ENCODE measurements around the gene NSMCE1.
"Not testable (repeated sequence)": the region's sequence is repeated elsewhere in the genome, so short reads cannot be mapped to it uniquely, and the experiment has no call there.

Gene NSMCE1

GRCh38 chr16:27269300-27270150 is 953 bp upstream of the NSMCE1 start:
- no peak for DNase-seq

DNA sequence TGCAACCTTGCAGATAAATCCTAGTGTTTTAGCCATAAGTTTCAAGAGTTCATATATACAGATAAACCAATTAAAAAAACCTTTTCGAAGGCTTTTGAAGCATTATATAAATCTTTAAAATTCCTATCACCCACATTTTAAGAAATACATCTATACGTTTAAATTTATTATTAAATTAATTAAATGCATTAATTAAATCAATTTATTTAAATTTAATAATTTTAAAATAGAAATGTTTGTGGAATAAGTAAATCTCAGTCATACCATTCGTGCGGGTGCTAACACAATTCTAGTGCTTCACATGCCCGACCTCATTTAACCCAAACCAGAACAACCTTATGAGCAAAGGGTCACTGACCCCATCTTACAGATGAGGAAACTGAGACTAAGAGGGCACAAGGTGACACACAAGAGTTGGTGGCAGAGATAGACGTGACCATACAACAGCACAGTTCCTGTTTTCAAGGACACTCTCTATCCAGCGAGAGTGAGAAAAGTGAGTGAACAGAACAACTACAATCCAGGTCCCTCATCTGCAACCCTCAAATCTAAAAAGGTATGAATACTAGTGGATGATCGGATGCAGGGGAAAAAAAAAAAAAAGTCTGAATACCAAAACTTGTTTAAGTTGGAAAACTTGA is 1.4 kb downstream of the NSMCE1 start:
- no peak for DNase-seq

DNA sequence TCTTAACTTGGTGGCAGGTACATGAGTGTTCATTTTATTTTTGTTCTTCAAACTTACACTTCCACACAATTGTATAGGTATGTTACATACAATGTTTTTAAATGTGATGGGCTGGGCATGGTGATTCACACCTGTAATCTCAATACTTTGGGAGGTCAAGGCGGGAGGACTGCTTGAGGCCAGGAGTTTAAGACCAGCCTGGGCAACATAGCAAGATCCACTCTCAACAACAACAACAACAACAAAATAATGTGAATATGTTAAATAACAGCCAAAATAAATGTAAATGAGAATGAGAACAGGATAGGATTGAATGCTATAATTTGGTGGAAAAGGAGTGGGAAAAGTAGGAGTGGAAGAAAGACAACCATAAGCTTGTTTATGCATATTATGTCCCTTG is 2.6 kb downstream of the NSMCE1 start:
- no peak for DNase-seq

- DNase-seq = no peak
These were observed 4.4 kb downstream of the NSMCE1 start for GRCh38 chr16:27264151-27264550.

DNA sequence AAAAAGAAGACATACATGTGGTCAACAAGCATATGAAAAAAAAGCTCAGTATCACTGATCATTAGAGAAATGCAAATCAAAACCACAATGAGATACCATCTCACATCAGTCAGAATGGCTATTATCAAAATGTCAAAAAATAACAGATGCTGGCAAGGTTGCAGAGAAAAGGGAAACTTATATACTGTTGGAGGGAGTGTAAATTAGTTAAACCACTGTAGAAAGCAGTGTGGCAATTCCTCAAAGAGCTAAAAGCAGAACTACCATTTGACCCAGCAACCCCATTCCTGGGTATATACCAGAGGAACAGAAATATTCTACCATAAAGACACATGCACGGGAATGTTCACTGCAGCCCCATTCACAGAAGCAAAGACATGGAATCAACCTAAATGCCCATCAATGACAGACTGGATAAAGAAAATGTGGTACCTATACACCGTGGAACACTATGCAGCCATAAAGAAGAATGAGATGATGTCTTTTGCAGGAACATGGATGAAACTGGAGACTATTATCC is 5.6 kb downstream of the NSMCE1 start:
- not testable (repeated sequence) for DNase-seq

DNA sequence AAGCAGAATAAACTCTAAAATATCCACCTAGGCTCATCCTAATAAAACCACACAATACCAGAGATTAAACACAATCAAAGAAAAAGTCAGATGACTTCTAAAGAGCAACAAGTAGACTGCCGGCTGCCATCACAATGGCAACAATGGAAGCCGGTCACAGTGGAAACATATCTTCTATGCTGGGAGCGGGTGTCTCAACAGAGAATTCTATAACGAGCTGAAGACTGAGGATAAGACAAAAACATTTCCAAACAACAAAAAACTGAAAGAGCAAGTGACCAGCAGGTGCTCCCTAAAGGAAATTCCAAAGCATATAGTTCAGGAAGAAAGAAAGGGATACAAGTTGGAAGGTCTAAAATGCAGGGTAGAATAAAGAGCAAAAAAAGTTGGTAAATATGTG is 8.9 kb downstream of the NSMCE1 start:
- DNase-seq = no peak

DNA sequence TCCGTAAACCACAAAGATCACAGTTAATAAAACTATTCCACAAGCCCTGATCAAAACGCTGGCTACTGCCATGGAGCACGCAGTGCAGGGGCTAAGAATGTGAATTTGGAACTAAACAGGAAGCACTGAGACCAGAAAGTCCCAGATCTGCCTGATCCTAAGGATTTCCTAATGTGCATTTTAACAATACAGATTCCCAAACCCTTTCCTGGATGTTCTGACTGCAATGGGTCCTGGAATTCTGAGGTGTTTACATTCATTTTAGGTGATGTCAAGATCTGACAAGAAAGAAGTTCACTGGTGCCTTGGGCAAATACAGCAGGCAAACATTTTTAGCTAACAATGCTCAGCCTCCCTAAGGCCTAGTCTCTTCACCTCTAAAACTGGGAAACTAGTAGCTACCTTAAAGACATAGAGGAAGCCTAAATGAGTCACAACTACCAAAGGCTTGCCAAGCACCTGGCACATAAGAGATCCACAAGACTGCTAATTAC is 10.3 kb downstream of the NSMCE1 start:
- no peak for DNase-seq

GRCh38 chr16:27257271-27257670 is 11.3 kb downstream of the NSMCE1 start:
- no peak for DNase-seq

- DNase-seq = no peak
These were observed 11.7 kb downstream of the NSMCE1 start for GRCh38 chr16:27256861-27257260.

DNA sequence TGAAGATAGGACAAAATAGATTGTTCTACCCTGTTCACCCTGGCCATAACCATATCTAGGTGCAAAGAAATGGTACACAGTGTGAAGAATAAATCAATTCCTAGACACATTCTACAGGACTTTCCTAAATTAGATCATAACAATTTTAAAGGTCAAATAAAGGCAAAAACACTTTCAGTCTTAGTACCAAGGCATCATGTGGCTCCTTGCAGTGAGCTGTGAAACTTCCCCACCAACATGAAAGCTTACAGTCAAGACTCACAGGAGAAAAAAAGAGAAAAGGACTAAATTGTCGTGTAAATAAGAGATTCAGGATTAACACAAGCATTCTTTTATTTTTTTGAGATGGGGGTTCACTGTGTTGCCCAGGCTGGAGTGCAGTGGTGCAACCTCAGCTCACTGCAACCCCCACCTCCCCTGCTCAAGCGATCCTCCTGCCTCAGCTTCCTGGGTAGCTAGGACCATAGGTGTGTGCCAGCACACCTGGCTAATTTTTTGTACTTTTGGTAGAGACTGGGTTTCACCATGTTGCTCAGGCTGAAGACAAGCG is 14.2 kb downstream of the NSMCE1 start:
- no peak for DNase-seq

DNA sequence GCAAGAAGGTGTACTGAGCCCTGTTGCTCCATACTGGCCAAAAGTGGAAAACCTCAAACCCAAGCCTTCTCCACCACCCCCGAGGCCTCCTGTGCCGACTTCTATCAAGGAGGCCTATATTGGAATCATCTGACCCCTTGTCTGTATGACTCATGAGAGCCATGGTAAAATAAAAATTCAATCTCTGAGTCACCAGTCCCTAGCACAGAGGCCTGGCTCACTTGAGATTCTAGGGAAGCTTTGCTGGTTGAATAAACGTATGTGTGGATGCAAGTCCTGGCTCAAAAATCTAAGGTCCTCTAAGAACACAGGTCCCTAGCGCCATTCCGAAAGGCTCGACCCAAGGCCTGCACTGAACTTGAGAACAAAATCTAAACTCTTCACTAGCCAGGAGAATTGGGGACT is 15.0 kb downstream of the NSMCE1 start:
- DNase-seq = no peak

- DNase-seq = no peak
These were observed 16.4 kb downstream of the NSMCE1 start for GRCh38 chr16:27252206-27252585.

DNA sequence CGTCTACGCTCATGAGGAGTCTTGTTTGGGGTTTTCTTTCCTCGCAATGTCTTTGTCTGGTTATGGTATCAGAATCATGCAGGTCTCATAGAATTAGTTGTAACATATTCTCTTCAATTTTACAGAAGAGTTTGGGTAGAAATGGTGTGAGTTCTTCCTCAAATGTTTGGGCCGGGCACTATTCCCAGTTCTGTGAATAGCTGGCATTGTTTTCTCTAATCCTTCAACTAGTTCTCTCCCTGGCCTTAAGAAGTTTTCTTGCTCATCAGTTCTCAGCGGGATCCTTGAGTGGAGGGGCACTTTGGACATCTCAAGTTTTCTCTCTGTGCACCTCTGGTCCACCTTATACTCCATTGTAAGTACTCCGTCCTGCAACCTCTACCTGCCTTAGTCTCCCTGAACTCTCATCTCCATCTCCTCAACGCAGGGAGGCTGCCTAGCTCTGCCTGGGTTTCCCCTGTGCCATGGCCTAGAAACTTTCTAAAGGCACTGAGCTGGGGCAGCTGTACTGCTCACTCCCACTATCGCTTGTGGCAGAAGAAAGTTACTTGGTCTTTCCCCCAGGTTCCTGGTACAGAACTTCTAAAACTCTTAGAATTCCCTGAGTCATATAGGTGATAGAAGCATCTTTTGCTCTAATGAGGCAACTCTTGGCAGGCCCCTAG is 16.9 kb downstream of the NSMCE1 start:
- DNase-seq = no peak

- not testable (repeated sequence) for DNase-seq
These were observed 19.7 kb downstream of the NSMCE1 start for GRCh38 chr16:27248886-27249285.

DNA sequence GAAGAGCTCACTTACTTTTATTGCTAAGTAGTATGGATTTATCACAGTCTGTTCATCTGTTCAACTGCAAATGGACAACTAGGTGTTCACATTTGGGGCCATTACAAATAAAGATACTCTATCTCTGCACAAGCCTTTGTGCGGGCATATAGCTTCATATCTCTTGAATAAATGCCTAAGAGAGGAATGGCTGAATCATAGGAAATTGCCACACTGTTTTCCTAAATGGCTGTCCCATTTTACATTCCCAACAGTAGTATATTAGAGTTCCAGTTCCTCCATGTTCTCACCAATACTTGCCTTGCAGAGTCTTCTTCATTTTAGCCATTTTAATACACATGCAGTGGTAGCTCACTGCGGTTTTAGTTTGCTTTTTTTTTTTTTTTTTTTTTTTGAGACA is 20.5 kb downstream of the NSMCE1 start:
- no peak for DNase-seq

- not testable (repeated sequence) for DNase-seq
These were observed 21.5 kb downstream of the NSMCE1 start for GRCh38 chr16:27247076-27247475.

- DNase-seq = no peak
These were observed 22.1 kb downstream of the NSMCE1 start for GRCh38 chr16:27246439-27246838.

DNA sequence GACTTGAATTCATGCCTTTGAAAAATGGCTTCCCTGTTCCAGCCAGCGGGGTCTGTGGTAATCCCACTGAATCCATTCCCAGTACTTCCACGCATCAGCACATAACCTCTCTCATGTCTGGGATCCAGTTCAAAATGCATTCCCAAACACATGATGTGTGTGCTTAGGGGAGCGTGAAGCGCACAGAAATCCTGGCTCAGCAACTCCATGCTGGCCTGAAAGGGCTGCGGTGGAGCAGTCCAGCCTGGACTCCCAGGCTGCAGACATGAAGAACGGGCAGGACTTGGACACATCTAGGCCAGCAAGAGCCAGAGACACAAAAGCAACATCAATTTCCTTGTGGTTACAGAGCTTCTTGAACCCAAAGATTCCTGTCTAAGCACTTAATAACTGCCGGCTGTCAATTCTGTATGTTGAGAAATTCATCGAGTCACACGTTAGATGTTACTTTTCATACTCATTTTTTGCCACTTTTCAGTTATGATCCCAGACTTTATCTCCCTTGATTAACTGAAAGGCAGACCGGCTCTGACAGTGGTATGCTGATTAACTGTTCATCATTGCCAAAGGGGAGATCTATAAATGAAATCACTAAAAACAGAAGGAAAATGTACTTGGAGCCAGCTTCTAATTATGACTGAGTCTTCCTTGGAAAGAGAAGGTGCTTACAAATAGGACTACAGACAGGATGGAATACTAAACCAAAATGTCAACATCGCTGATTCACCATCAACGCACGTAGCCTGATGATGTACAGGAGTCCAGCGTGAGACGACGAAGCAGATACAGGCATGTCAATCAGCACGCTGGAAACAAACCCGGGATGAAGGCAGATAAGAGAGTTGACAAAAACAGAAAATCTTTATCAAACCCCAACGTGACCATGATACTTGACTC is 23.0 kb downstream of the NSMCE1 start:
- DNase-seq = peak in 1 of 2 experiments; percentile 26

GRCh38 chr16:27244363-27244755 is 24.2 kb downstream of the NSMCE1 start:
- DNase-seq = no peak

DNA sequence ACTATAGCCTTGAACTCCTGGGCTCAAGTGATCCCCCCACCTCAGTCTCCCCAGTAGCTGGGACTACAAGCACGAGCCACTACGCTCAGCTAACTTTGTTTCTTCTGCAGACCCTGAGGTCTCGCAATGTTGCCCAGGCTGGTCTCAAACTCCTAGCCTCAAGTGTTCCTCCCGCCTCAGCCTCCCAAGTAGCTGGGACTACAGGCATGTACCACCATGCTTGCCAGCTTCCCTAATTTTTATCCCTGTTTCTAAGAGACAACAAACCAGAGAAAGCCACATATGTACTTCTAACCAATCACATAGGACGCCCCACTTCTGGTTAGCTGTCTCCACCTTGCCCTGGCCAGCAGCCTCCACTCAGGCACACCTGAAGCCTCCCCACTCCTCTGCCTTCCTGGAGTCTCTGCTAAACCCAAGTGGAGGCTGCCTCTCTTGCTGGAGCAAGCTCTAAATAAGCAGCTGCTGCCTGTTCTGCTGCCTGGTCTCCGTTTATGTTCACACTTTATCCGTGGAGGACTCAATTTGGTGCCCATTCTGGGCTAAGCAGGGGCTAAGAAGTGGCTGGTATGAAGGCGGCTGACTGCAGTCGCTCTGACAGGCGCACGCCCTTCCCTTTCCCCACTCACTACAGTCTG is 24.7 kb downstream of the NSMCE1 start:
- no peak for DNase-seq

- no peak for DNase-seq
These were observed 25.5 kb downstream of the NSMCE1 start for GRCh38 chr16:27242868-27243590.

All from SHP77 (cell line).